H1 (cell line): ENCODE measurements around the gene NR2C2. TPM values are rescaled to one million over a fixed set of nuclear protein-coding genes. Genes with fewer than 3 reads are reported as not detected.

Source experiments
- CREB1 ChIP-seq: IDR thresholded peaks from 2 replicates; pipeline ENCODE4 v1.6.1; 2012; ENCODE audit warnings: inconsistent platforms
- GABPA ChIP-seq: IDR thresholded peaks from 2 replicates; pipeline ENCODE4 v1.6.1; 2011; ENCODE audit warnings: mild to moderate bottlenecking, low read length, moderate library complexity, borderline replicate concordance; ENCODE audit not compliant: insufficient read depth
- NRF1 ChIP-seq: IDR thresholded peaks from 2 replicates; pipeline ENCODE4 v1.6.1; 2011; ENCODE audit warnings: mild to moderate bottlenecking, low read depth, low read length, improper control_type of control experiment
- POLR2AphosphoS5 ChIP-seq: IDR thresholded peaks from 2 replicates; pipeline ENCODE4 v1.6.1; 2011; ENCODE audit warnings: low read depth, low read length
- RNF2 ChIP-seq: fragments of 200-900, 300-1000 bp; sonication (generic); IDR thresholded peaks from 2 replicates; pipeline ENCODE4 v1.7.1; 2016; ENCODE audit warnings: borderline replicate concordance, low read depth, mild to moderate bottlenecking, antibody characterized with exemption, low read length; ENCODE audit not compliant: poor library complexity, severe bottlenecking; ENCODE audit errors: missing control alignments
- SRF ChIP-seq: IDR thresholded peaks from 2 replicates; pipeline ENCODE4 v1.6.1; 2011; ENCODE audit warnings: mild to moderate bottlenecking, low read depth, low read length, moderate library complexity
- YY1 ChIP-seq: IDR thresholded peaks from 2 replicates; pipeline ENCODE4 v1.6.1; 2011; ENCODE audit warnings: low read depth, mild to moderate bottlenecking, low read length
- polyA plus RNA-seq, 7 experiments: library from polyadenylated mRNA; depleted of rRNA in 3 of 7; stranded (reverse) in 5 of 7; unstranded in 2 of 7; fragments of >200 nt in 5 of 7; fragments of 200-250 nt in 2 of 7; gene quantifications; 1 replicate in 5 of 7; 2 replicates in 1 of 7; 4 replicates in 1 of 7; pipeline versions ENCODE4 v1.2.1 to v1.2.3, GENCODE V29; 2011 to 2013; ENCODE audit warnings: missing spikeins in 2 of 7, mixed read lengths in 2 of 7
- total RNA-seq: library from RNA; stranded (reverse); fragmentation: NEBNext Ultra II Directional; extraction: Animal tissue kit (Norgen Biotek cat#: 25700); gene quantifications from 2 replicates; pipeline ENCODE4 v1.2.1, GENCODE V29; 2021

Gene NR2C2
- total and polyA plus RNA-seq, 2 of the 8 experiments (the other 6 are each of a cell fraction or from before 2014, with no cell fraction given): 16.6 to 44.4 TPM

- TF ChIP-seq POLR2AphosphoS5: no peak
- no peak for TF ChIP-seq RNF2
- TF ChIP-seq NRF1: no peak
- no peak for TF ChIP-seq CREB1
- TF ChIP-seq GABPA: no peak
- no peak for TF ChIP-seq YY1
- no peak for TF ChIP-seq SRF
Observed at GRCh38 chr3:15086699-15087098, 139.3 kb downstream of the NR2C2 start (continued).
